Activated T-cell treated with anti-CD3 and anti-CD28 coated beads for 48 hours (primary cell): ENCODE results near the gene PHGDH.

Experiments used
- DNase-seq: peaks from one replicate; pipeline ENCODE4 v3.0.0-alpha.2; 2020; ENCODE audit warnings: low read depth

Gene PHGDH

DNA sequence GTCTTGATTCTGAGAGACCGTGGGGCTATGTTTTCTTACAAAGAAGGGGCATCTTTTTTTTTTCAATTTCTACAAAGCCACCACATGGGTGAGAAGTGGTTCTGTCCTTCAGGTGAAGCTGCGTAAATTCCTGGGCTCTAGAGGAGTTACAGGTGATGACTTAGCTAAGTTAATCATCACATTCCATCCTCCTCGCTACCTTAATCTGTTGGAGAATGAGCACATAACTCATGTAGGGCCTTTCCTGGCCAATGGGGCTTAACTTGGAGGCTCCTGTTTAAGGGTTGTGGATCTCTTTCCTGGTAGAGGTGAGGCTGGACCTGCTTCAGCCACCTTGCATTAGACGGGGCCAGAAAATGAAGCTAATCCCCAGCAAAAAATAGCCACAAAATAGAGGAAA is 79.6 kb downstream of the PHGDH start:
- no peak for DNase-seq
